Measurements from ENCODE around the gene PAX7. TPM values are rescaled to one million over a fixed set of nuclear protein-coding genes. Genes with fewer than 3 reads are reported as not detected.

The PAX7 gene
- total RNA-seq, 4 donors from 2014 or later: not detected

DNA sequence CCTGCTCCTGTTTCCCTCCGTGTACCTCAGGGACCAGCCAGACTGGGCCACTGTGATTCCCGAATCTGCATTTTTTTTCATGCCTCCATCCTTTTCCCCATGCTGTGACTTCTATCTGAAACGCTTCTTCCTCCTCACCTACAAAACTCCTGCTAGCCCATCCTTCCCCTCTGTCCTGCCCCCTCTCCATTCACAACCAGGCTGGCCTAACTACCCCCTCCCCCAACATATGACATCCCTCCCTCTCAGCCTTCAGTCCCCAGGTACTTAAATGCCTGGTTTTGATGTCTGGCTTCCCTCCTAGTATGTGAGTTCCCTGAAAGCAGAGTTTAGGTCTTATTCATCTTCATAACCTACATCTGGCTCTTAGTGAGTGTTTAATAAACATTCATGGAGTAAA is 146.1 kb downstream of the PAX7 start:
- DNase-seq: no peak
- H3K4me1 ChIP-seq: no peaks in the 10 kb centered on the region
- no peak overlapping the region for H3K27ac ChIP-seq
- intact Hi-C loops (cut with DNase I): no loop called here
- peaks cover 0 to 80% (median 0%) of the 10 kb centered on the region in 4 donors for H3K27me3 ChIP-seq
- H3K36me3 ChIP-seq: no peaks in the 10 kb centered on the region
- H3K9me3 ChIP-seq: no peaks in the 10 kb centered on the region
- no peak for TF ChIP-seq POLR2A (IDR thresholded peaks at IDR 0.05)
- TF ChIP-seq, protein P1, sequence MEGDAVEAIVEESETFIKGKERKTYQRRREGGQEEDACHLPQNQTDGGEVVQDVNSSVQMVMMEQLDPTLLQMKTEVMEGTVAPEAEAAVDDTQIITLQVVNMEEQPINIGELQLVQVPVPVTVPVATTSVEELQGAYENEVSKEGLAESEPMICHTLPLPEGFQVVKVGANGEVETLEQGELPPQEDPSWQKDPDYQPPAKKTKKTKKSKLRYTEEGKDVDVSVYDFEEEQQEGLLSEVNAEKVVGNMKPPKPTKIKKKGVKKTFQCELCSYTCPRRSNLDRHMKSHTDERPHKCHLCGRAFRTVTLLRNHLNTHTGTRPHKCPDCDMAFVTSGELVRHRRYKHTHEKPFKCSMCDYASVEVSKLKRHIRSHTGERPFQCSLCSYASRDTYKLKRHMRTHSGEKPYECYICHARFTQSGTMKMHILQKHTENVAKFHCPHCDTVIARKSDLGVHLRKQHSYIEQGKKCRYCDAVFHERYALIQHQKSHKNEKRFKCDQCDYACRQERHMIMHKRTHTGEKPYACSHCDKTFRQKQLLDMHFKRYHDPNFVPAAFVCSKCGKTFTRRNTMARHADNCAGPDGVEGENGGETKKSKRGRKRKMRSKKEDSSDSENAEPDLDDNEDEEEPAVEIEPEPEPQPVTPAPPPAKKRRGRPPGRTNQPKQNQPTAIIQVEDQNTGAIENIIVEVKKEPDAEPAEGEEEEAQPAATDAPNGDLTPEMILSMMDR (IDR thresholded peaks at IDR 0.05): no peak
- H3K4me3 ChIP-seq: no peak overlapping the region
- WGBS, 2 donors: 53 to 60% methylated on average over 3 of the region's 3 CpGs

DNA sequence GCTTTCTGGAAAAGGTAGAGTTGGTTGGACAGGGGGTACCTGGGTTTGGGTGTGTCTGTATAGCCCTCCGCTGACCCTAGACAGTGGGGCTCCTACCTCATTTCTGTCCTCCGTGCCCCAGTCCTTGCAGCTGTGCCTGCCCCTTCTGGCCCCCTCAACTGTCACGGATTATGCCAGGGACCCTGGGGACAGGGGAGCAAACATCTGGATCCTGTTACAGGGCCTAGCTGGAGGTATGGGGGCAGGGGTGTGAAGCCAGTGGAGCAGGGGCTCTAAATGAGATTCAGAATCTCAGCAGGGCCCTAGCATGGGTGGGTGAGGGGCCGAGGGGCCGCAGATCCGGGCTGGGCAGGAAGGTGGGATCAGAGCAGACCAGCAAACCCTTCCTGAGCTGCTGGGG is 147.8 kb downstream of the PAX7 start:
- 38 to 41% methylated on average over 4 to 5 of the region's 6 CpGs for WGBS, 2 donors
- H3K36me3 ChIP-seq: no peaks in the 10 kb centered on the region
- H3K4me3 ChIP-seq: no peak overlapping the region
- H3K27me3 ChIP-seq: peaks cover 0 to 82% (median 0%) of the 10 kb centered on the region in 4 donors
- intact Hi-C loops (cut with DNase I): no loop called here
- no peaks in the 10 kb centered on the region for H3K4me1 ChIP-seq
- TF ChIP-seq POLR2A (IDR thresholded peaks at IDR 0.05): no peak
- TF ChIP-seq, protein P1 (IDR thresholded peaks at IDR 0.05): no peak
- no peaks in the 10 kb centered on the region for H3K9me3 ChIP-seq
- no peak for DNase-seq
- H3K27ac ChIP-seq: no peak overlapping the region

DNA sequence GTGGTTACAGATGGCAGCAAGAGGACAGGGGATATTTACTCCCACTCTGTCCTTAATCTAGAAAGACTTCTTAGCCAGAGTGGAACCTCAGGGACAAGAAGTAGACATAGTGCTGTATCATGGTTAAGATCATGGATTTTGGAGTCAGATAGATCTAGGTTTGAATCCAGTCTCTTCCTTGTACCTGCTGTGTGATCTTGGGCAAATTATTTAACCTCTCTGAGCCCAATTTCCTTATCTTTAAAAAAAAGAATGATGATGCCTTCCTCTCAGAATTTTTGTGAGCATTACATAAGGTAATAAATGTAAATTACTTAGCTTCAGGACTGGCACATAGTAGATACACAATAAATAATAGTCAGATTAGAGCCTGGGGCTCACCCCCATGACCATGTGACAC is 150.4 kb downstream of the PAX7 start:
- no peak overlapping the region for H3K4me3 ChIP-seq
- TF ChIP-seq POLR2A (IDR thresholded peaks at IDR 0.05): no peak
- TF ChIP-seq, protein P1 (IDR thresholded peaks at IDR 0.05): no peak
- no peak overlapping the region for H3K27ac ChIP-seq
- H3K4me1 ChIP-seq: no peaks in the 10 kb centered on the region
- H3K36me3 ChIP-seq: no peaks in the 10 kb centered on the region
- H3K9me3 ChIP-seq: no peaks in the 10 kb centered on the region
- DNase-seq: no peak
- peaks cover 0 to 74% (median 0%) of the 10 kb centered on the region in 4 donors for H3K27me3 ChIP-seq
- intact Hi-C loops (cut with DNase I): no loop called here

DNA sequence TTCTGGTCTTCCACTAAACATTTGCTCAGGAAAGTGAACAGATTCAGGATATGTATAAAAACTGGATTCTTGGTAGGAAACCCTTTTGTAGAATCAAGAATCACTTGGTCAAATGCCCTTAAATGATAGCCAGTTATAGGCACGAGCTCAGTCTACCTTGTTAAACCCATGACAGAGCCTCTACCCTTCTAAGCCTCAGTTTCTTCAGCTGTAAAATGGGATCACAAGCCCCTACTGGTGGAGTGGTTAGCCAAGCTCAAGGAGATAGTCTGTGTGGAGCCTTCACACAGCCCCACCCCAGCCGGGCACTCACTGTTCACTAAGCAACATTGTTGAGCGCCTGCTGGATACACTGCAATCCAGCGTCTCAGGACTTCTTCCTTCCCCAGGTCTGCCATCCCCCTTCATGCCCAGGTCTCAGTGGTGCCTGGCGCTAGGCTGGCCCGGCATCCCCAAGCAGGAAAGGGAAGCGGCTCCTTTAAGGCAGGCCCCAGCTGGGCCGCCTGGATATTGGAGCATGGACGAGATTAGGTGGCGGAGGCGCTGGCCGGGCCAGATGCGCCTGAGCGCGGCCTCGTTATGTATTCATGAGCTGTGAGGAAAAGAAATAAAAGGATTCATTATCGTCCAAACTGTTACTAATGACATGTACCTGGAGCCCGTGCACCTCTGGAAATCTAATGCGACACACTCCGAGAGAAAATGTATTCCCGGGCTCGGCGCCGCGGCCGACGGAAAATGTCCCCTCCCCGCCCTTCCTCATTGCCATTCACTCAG is 153.2 kb downstream of the PAX7 start:
- H3K4me1 ChIP-seq: no peaks in the 10 kb centered on the region
- H3K4me3 ChIP-seq: no peak overlapping the region
- no peak for DNase-seq
- H3K36me3 ChIP-seq: no peaks in the 10 kb centered on the region
- intact Hi-C loops (cut with DNase I): no loop called here
- H3K9me3 ChIP-seq: no peaks in the 10 kb centered on the region
- no peak overlapping the region for H3K27ac ChIP-seq
- peaks cover 0 to 68% (median 0%) of the 10 kb centered on the region in 4 donors for H3K27me3 ChIP-seq
- WGBS, 2 donors: 73 to 77% methylated on average over 22 to 24 of the region's 28 CpGs
- TF ChIP-seq, protein P1 (IDR thresholded peaks at IDR 0.05): no peak
- no peak for TF ChIP-seq POLR2A (IDR thresholded peaks at IDR 0.05)

DNA sequence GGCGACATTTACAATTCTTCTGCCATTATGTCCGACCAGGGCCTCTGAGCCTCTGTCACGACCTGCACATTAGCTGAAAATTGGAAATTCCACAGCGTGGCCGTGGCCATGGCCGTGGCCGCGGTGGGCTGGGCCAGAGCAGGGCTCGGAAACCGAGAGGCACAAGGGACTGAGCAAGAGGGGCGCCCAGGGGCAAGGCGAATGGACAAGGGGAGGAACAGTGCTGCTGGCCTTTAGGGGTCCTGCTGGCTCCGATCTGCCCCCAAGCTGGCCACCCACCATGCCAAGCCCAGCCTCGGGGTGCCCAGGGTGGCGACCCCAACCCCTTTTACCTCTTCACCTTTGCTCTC is 153.8 kb downstream of the PAX7 start:
- Histone ChIP-seq H3K4me3 (no peak overlapping the region), H3K4me1 (no peaks in the 10 kb centered on the region), H3K9me3 (no peaks in the 10 kb centered on the region), H3K27ac (no peak overlapping the region), H3K27me3 (peaks cover 0 to 71% (median 0%) of the 10 kb centered on the region in 4 donors), H3K36me3 (no peaks in the 10 kb centered on the region)
- intact Hi-C loops (cut with DNase I): no loop called here
- 60 to 70% methylated on average over 8 of the region's 15 CpGs for WGBS, 2 donors
- DNase-seq: no peak
- TF ChIP-seq POLR2A (IDR thresholded peaks at IDR 0.05): no peak
- TF ChIP-seq, protein P1 (IDR thresholded peaks at IDR 0.05): no peak
